K562 (cell line): ENCODE data around the gene SSR4. TPM values are rescaled to one million over a fixed set of nuclear protein-coding genes. Genes with fewer than 3 reads are reported as not detected.
A peak's percentile ranks its signal among the peaks of the same experiment; 100 is the strongest.

Experiments
- ERF ChIP-seq: fragments of 450-650 bp; formaldehyde crosslinking; IDR thresholded peaks from 2 replicates; pipeline ENCODE4 v1.4.0; 2020; ENCODE audit warnings: mild to moderate bottlenecking, mixed read lengths
- ILK ChIP-seq: fragments of 450-650 bp; IDR thresholded peaks from 2 replicates; pipeline ENCODE4 v1.6.1; 2016; ENCODE audit warnings: missing genetic modification characterization, low read depth, mild to moderate bottlenecking, missing compliant biosample characterization, moderate library complexity, borderline replicate concordance
- LARP7 ChIP-seq: fragments of 450-650 bp; IDR thresholded peaks from 2 replicates; pipeline ENCODE4 v1.6.1; 2016
- NR0B1 ChIP-seq: fragments of 450-650 bp; IDR thresholded peaks from one replicate; pipeline ENCODE4 v1.6.1; 2018; ENCODE audit warnings: mild to moderate bottlenecking, moderate library complexity; ENCODE audit not compliant: partially characterized antibody
- SAFB2 ChIP-seq: fragments of 200-400 bp; formaldehyde crosslinking; IDR thresholded peaks from 2 replicates; pipeline ENCODE4 v1.6.1; 2018; ENCODE audit warnings: borderline replicate concordance, low read length, low read depth, moderate library complexity; ENCODE audit not compliant: severe bottlenecking
- TAF15 ChIP-seq: fragments of 200-400 bp; formaldehyde crosslinking; IDR thresholded peaks from 2 replicates; pipeline ENCODE4 v1.6.1; 2017; ENCODE audit warnings: mild to moderate bottlenecking, low read depth, low read length, moderate library complexity
- TBL1XR1 ChIP-seq, 2 experiments: IDR thresholded peaks; 2 replicates each; pipeline ENCODE4 v1.6.1; 2012; ENCODE audit warnings: improper control_type of control experiment in 2 of 2, low read length in 2 of 2, mild to moderate bottlenecking in 1 of 2
- YY1 ChIP-seq, 3 experiments: IDR thresholded peaks; 2 replicates each; pipeline ENCODE4 v1.6.1; 2011; ENCODE audit warnings: low read length in 2 of 3, mild to moderate bottlenecking in 2 of 3, moderate library complexity in 2 of 3, borderline replicate concordance in 1 of 3, control low read depth in 1 of 3, low read depth in 1 of 3; ENCODE audit not compliant: insufficient read depth in 3 of 3, insufficient replicate concordance in 2 of 3, control insufficient read depth in 1 of 3, insufficient read length in 1 of 3; ENCODE audit errors: extremely low read depth in 1 of 3
- ZNF197 ChIP-seq: fragments of 200-800 bp; sonication (Bioruptor generic); IDR thresholded peaks from 2 replicates; pipeline ENCODE4 v1.6.1; 2016; ENCODE audit warnings: low read depth, missing genetic modification characterization, missing compliant biosample characterization
- ZNF232 ChIP-seq: sonication (generic); formaldehyde crosslinking; IDR thresholded peaks from 2 replicates; pipeline ENCODE4 v1.8.0; 2022; ENCODE audit warnings: mild to moderate bottlenecking, missing genetic modification reagents
- polyA plus RNA-seq, 8 experiments: library from polyadenylated mRNA; depleted of rRNA in 4 of 8; stranded (reverse) in 5 of 8; unstranded in 3 of 8; fragments of >200 nt; fragmentation: Nextera tagmentation in 2 of 8; fragmentation: Illumina TruSeq in 1 of 8; extraction: Ambion mirVana in 2 of 8; extraction: Trizol in 1 of 8; gene quantifications; 2 replicates each; pipeline versions ENCODE4 v1.2.1 to v1.2.3, GENCODE V29; 2011 to 2014; ENCODE audit warnings: inconsistent platforms in 1 of 8, missing spikeins in 1 of 8
- total RNA-seq, 7 experiments: library from RNA; depleted of rRNA in 6 of 7; stranded (reverse); fragments of >200 nt in 6 of 7; fragmentation: Illumina TruSeq in 2 of 7; extraction: Trizol in 2 of 7; gene quantifications; 2 replicates each; pipeline versions ENCODE4 v1.2.1 to v1.2.3, GENCODE V29; 2011 to 2021; ENCODE audit warnings: low replicate concordance in 1 of 7
- TF ChIP-seq, protein P1 (sequence below): fragments of 250-450 bp; sonication (Bioruptor Pico); IDR thresholded peaks from 2 replicates; pipeline ENCODE4 v1.5.0; 2021
- TF ChIP-seq, protein P2 (sequence below): sonication (generic); formaldehyde crosslinking; IDR thresholded peaks from 2 replicates; pipeline ENCODE4 v1.8.1; 2022; ENCODE audit warnings: missing genetic modification reagents
- TF ChIP-seq, protein P3 (sequence below), 2 experiments: fragments of 450-650 bp; formaldehyde crosslinking in 1 of 2; IDR thresholded peaks; 2 replicates each; pipeline versions ENCODE4 v1.4.0 to v1.6.1; 2014 to 2020; ENCODE audit warnings: mild to moderate bottlenecking in 2 of 2, borderline replicate concordance in 1 of 2, low read depth in 1 of 2

Gene SSR4
- total and polyA plus RNA-seq, 9 of the 15 experiments (the other 6 are each of a cell fraction or from before 2014, with no cell fraction given): 146 to 492 (median 272) TPM

DNA sequence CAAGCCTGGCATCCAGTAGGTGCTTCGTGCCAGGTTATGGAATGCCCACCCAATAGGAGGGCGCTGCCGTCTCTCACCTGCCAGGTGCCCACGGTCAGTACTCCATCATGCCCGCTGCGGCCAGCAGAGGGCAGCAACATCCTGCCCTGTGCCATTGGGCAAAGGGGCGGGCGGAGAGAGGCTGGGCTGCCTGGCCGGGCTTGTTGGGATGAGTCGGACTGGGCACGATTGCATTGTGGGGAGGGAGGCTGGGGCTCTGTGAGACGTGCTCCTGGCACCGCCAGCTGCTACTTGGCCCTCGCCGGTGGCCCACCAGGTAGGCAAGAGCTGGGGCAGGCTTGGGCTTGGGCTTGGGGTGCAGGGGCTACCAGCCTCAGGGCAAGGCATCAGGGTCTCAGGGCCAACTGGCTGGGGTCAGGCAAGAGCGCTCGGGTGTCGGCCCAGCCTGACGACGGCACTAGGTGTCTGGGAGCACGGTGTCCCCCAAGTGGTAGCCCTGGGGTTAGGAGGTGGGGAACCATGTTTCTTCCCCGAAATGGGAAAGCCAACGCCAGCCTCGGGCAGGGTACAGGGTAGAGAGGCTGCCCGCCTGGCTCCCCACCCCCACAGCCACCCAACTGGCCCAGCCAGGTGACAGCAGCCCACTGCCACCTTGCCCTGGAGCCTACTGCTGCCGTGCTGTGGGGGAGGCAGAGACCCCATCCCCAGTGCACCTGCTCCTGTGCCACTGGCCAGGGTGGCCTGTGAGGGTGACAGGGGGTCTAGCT lies 30.3 kb upstream of the SSR4 start, which contains the start of gene PLXNB3 (continued):
- TF ChIP-seq, protein P1, sequence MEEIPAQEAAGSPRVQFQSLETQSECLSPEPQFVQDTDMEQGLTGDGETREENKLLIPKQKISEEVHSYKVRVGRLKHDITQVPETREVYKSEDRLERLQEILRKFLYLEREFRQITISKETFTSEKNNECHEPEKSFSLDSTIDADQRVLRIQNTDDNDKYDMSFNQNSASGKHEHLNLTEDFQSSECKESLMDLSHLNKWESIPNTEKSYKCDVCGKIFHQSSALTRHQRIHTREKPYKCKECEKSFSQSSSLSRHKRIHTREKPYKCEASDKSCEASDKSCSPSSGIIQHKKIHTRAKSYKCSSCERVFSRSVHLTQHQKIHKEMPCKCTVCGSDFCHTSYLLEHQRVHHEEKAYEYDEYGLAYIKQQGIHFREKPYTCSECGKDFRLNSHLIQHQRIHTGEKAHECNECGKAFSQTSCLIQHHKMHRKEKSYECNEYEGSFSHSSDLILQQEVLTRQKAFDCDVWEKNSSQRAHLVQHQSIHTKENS (CRISPR knock-in tag): no peak
- TF ChIP-seq LARP7 (no peak), ERF (CRISPR knock-in tag) (0 out of 2 replicates have a peak, but pooled peaks have one; percentile 44), SAFB2 (no peak), ILK (no peak), TBL1XR1 (IDR thresholded peaks at IDR 0.05; ENCODE audit: low read length in 2 of 2) (no peak), ZNF197 (CRISPR knock-in tag) (no peak), TAF15 (no peak), NR0B1 (no peak), ZNF232 (CRISPR knock-in tag) (no peak), YY1 (IDR thresholded peaks at IDR 0.05; ENCODE audit: borderline replicate concordance in 1 of 3, control insufficient read depth in 1 of 3, extremely low read depth in 1 of 3, insufficient read depth in 3 of 3, insufficient read length in 1 of 3, insufficient replicate concordance in 2 of 3, low read depth in 1 of 3, low read length in 2 of 3) (peak in 1 of 3 experiments; percentile 28)
- TF ChIP-seq, protein P2, sequence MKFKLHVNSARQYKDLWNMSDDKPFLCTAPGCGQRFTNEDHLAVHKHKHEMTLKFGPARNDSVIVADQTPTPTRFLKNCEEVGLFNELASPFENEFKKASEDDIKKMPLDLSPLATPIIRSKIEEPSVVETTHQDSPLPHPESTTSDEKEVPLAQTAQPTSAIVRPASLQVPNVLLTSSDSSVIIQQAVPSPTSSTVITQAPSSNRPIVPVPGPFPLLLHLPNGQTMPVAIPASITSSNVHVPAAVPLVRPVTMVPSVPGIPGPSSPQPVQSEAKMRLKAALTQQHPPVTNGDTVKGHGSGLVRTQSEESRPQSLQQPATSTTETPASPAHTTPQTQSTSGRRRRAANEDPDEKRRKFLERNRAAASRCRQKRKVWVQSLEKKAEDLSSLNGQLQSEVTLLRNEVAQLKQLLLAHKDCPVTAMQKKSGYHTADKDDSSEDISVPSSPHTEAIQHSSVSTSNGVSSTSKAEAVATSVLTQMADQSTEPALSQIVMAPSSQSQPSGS (CRISPR knock-in tag): no peak
- TF ChIP-seq, protein P3, sequence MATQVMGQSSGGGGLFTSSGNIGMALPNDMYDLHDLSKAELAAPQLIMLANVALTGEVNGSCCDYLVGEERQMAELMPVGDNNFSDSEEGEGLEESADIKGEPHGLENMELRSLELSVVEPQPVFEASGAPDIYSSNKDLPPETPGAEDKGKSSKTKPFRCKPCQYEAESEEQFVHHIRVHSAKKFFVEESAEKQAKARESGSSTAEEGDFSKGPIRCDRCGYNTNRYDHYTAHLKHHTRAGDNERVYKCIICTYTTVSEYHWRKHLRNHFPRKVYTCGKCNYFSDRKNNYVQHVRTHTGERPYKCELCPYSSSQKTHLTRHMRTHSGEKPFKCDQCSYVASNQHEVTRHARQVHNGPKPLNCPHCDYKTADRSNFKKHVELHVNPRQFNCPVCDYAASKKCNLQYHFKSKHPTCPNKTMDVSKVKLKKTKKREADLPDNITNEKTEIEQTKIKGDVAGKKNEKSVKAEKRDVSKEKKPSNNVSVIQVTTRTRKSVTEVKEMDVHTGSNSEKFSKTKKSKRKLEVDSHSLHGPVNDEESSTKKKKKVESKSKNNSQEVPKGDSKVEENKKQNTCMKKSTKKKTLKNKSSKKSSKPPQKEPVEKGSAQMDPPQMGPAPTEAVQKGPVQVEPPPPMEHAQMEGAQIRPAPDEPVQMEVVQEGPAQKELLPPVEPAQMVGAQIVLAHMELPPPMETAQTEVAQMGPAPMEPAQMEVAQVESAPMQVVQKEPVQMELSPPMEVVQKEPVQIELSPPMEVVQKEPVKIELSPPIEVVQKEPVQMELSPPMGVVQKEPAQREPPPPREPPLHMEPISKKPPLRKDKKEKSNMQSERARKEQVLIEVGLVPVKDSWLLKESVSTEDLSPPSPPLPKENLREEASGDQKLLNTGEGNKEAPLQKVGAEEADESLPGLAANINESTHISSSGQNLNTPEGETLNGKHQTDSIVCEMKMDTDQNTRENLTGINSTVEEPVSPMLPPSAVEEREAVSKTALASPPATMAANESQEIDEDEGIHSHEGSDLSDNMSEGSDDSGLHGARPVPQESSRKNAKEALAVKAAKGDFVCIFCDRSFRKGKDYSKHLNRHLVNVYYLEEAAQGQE (IDR thresholded peaks at IDR 0.05; ENCODE audit: borderline replicate concordance): peak; percentile 73
- TF ChIP-seq, protein P3 (CRISPR knock-in tag; IDR thresholded peaks at IDR 0.05; ENCODE audit: low read depth): no peak
